HepG2 (cell line): ENCODE data around the gene UPB1. TPM values are rescaled to one million over a fixed set of nuclear protein-coding genes. Genes with fewer than 3 reads are reported as not detected.

Experiments used
- AGO2 ChIP-seq: fragments of 200-400 bp; formaldehyde crosslinking; optimal IDR thresholded peaks from 2 replicates; pipeline ENCODE3; 2017; ENCODE audit warnings: mild to moderate bottlenecking, low read depth, low read length, moderate library complexity
- AKAP8 ChIP-seq: sonication (generic); formaldehyde crosslinking; IDR thresholded peaks from 2 replicates; pipeline ENCODE4 v1.5.1; 2020; ENCODE audit warnings: mild to moderate bottlenecking, missing genetic modification reagents
- BRD4 ChIP-seq: sonication (generic); formaldehyde crosslinking; IDR thresholded peaks from 2 replicates; pipeline ENCODE4 v1.4.0; 2020; ENCODE audit warnings: missing genetic modification reagents
- ERF ChIP-seq: IDR thresholded peaks from 2 replicates; pipeline ENCODE4 v1.6.1; 2018; ENCODE audit warnings: missing biosample characterization, missing genetic modification reagents
- FLYWCH1 ChIP-seq: sonication (generic); formaldehyde crosslinking; IDR thresholded peaks from 2 replicates; pipeline ENCODE4 v1.8.1; 2023; ENCODE audit warnings: mild to moderate bottlenecking, missing genetic modification reagents
- KIAA2018 ChIP-seq: sonication (generic); formaldehyde crosslinking; IDR thresholded peaks from 2 replicates; pipeline ENCODE4 v1.5.0; 2020; ENCODE audit warnings: mild to moderate bottlenecking, missing genetic modification reagents, borderline replicate concordance
- MAFK ChIP-seq, 2 experiments: IDR thresholded peaks in 1 of 2; conservative IDR thresholded peaks in 1 of 2; 2 replicates each; pipeline ENCODE4 v1.6.1; 2011; ENCODE audit warnings: improper control_type of control experiment in 2 of 2, low read length in 2 of 2
- MIXL1 ChIP-seq: IDR thresholded peaks from 2 replicates; pipeline ENCODE4 v1.6.1; 2016
- POLR2G ChIP-seq: fragments of 200-400 bp; formaldehyde crosslinking; IDR thresholded peaks from 2 replicates; pipeline ENCODE4 v1.6.1; 2018; ENCODE audit warnings: mild to moderate bottlenecking, low read depth, low read length, moderate library complexity
- RXRA ChIP-seq: sonication (generic); formaldehyde crosslinking; IDR thresholded peaks from 2 replicates; pipeline ENCODE4 v1.5.1; 2020; ENCODE audit warnings: missing genetic modification reagents
- SIN3A ChIP-seq: IDR thresholded peaks from 2 replicates; pipeline ENCODE4 v1.6.1; 2011; ENCODE audit warnings: low read depth, mild to moderate bottlenecking, control low read depth, low read length, borderline replicate concordance
- SKI ChIP-seq: fragments of 450-650 bp; IDR thresholded peaks from one replicate; pipeline ENCODE4 v1.6.1; 2018; ENCODE audit warnings: mild to moderate bottlenecking; ENCODE audit not compliant: partially characterized antibody
- SPEN ChIP-seq: sonication (generic); formaldehyde crosslinking; IDR thresholded peaks from 2 replicates; pipeline ENCODE4 v1.5.1; 2020; ENCODE audit warnings: low read depth, mild to moderate bottlenecking, missing genetic modification reagents
- ZBTB21 ChIP-seq: sonication (generic); formaldehyde crosslinking; IDR thresholded peaks from 2 replicates; pipeline ENCODE4 v1.4.0; 2020; ENCODE audit warnings: missing genetic modification reagents
- ZFX ChIP-seq: sonication (generic); formaldehyde crosslinking; IDR thresholded peaks from 2 replicates; pipeline ENCODE4 v1.4.0; 2020; ENCODE audit warnings: mild to moderate bottlenecking, low read depth, missing genetic modification reagents, moderate library complexity
- ZMYM3 ChIP-seq: sonication (generic); formaldehyde crosslinking; IDR thresholded peaks from 2 replicates; pipeline ENCODE4 v1.5.1; 2020; ENCODE audit warnings: mild to moderate bottlenecking, missing genetic modification reagents
- ZNF512 ChIP-seq: sonication (generic); formaldehyde crosslinking; IDR thresholded peaks from 2 replicates; pipeline ENCODE4 v1.4.0; 2020; ENCODE audit warnings: mild to moderate bottlenecking, missing genetic modification reagents
- ZNF567 ChIP-seq: sonication (generic); formaldehyde crosslinking; IDR thresholded peaks from 2 replicates; pipeline ENCODE4 v1.8.1; 2023; ENCODE audit warnings: mild to moderate bottlenecking, missing genetic modification reagents, borderline replicate concordance
- ZNF678 ChIP-seq: sonication (generic); formaldehyde crosslinking; IDR thresholded peaks from 2 replicates; pipeline ENCODE4 v1.4.0; 2020; ENCODE audit warnings: mild to moderate bottlenecking, missing genetic modification reagents
- ZNF776 ChIP-seq: sonication (generic); formaldehyde crosslinking; IDR thresholded peaks from 2 replicates; pipeline ENCODE4 v1.4.0; 2020; ENCODE audit warnings: mild to moderate bottlenecking, missing genetic modification reagents
- polyA plus RNA-seq, 8 experiments: library from polyadenylated mRNA; depleted of rRNA in 3 of 8; stranded (reverse) in 7 of 8; unstranded in 1 of 8; fragments of >200 nt; fragmentation: Illumina TruSeq in 4 of 8; extraction: Trizol in 4 of 8; gene quantifications; 2 replicates each; pipeline versions ENCODE4 v1.2.1 to v1.2.3, GENCODE V29; 2011 to 2016; ENCODE audit warnings: low read depth in 4 of 8, missing spikeins in 1 of 8, mixed read lengths in 1 of 8; ENCODE audit not compliant: insufficient read depth in 1 of 8
- total RNA-seq, 5 experiments: library from RNA; depleted of rRNA; stranded (reverse); fragments of >200 nt; fragmentation: Illumina TruSeq; extraction: Trizol; gene quantifications; 2 replicates each; pipeline ENCODE4 v1.2.3, GENCODE V29; 2016; ENCODE audit warnings: low read depth in 1 of 5

UPB1 gene
- total and polyA plus RNA-seq, 2 of the 13 experiments (the other 11 are each of a cell fraction or from before 2014, with no cell fraction given): 0.38 to 1.2 TPM

GRCh38 chr22:24554313-24555164, 59.4 kb downstream of the UPB1 start, which contains the start of gene GUCD1 (continued):
- TF ChIP-seq KIAA2018 (CRISPR knock-in tag): no peak
- 0 out of 2 replicates have a peak, but pooled peaks have one; percentile 52 for TF ChIP-seq ZNF567 (CRISPR knock-in tag)
- TF ChIP-seq RXRA (CRISPR knock-in tag): peak; percentile 18; the same call in 1 of the 2 replicates
- 0 out of 2 replicates have a peak, but pooled peaks have one; percentile 11 for TF ChIP-seq ZMYM3 (CRISPR knock-in tag)
- TF ChIP-seq AKAP8 (CRISPR knock-in tag): peak; percentile 25; the same call in 1 of the 2 replicates
- TF ChIP-seq ZBTB21 (CRISPR knock-in tag): no peak
- peak; percentile 66 for TF ChIP-seq SPEN (CRISPR knock-in tag)
- TF ChIP-seq MIXL1 (CRISPR knock-in tag): no peak
- no peak for TF ChIP-seq ZNF512 (CRISPR knock-in tag)
- TF ChIP-seq SKI: peak; percentile 7
- TF ChIP-seq BRD4 (CRISPR knock-in tag): 0 out of 2 replicates have a peak, but pooled peaks have one; percentile 78
- 0 out of 2 replicates have a peak, but pooled peaks have one; percentile 50 for TF ChIP-seq FLYWCH1 (CRISPR knock-in tag)
- TF ChIP-seq POLR2G: peak; percentile 73
- TF ChIP-seq MAFK (conservative IDR thresholded peaks at IDR 0.05 in 1 of 2, IDR thresholded peaks at IDR 0.05 in 1 of 2; ENCODE audit: low read length in 2 of 2): no peak
- peak; percentile 43; the same call in 1 of the 2 replicates for TF ChIP-seq ZNF776 (CRISPR knock-in tag)
- TF ChIP-seq ZFX: 0 out of 2 replicates have a peak, but pooled peaks have one; percentile 9
- TF ChIP-seq AGO2: peak; percentile 90
- 0 out of 2 replicates have a peak, but pooled peaks have one; percentile 50 for TF ChIP-seq ZNF678 (CRISPR knock-in tag)
- TF ChIP-seq SIN3A: 0 out of 2 replicates have a peak, but pooled peaks have one; percentile 48
- TF ChIP-seq ERF: 0 out of 2 replicates have a peak, but pooled peaks have one; percentile 39
